ENCODE results near the gene GRIA2. TPM values are rescaled to one million over a fixed set of nuclear protein-coding genes. Genes with fewer than 3 reads are reported as not detected.

GRIA2 gene
- total RNA-seq = not detected in 2 replicates

GRCh38 chr4:157220371-157220881 is at the start of gene GRIA2:
TSS of gene GRIA2 (plus strand) at chr4:157220728. CDS start at chr4:157221043, 315 bp downstream.

Other genes with a start within 250 kb of the GRIA2 start
- 0.97 and 77.0 TPM in 2 replicates for gene PDGFC, start 248.9 kb upstream of the GRIA2 start, total RNA-seq
- 0.16 and 42.8 TPM in 2 replicates for gene GLRB, start 144.6 kb upstream of the GRIA2 start, total RNA-seq